Endodermal cell (in vitro differentiated cells): Measurements from ENCODE around the gene SRPX2. TPM values are rescaled to one million over a fixed set of nuclear protein-coding genes. Genes with fewer than 3 reads are reported as not detected.

Experiments used
- DNase-seq: peaks from one replicate; pipeline ENCODE4 v3.0.0-alpha.2; 2017
- H3K27ac ChIP-seq: 2 replicates; pipeline ENCODE4 v1.5.1; 2013; ENCODE audit warnings: mild to moderate bottlenecking, low read depth, low read length, moderate library complexity
- H3K27me3 ChIP-seq: 2 replicates; pipeline ENCODE4 v1.6.1; 2013; ENCODE audit warnings: mild to moderate bottlenecking, low read length, moderate library complexity; ENCODE audit not compliant: insufficient read depth, control insufficient read depth, poor library complexity, severe bottlenecking
- H3K36me3 ChIP-seq: 2 replicates; pipeline ENCODE4 v1.7.0; 2013; ENCODE audit warnings: mild to moderate bottlenecking, low read length, moderate library complexity; ENCODE audit not compliant: control insufficient read depth, insufficient read depth
- H3K4me1 ChIP-seq: one replicate; pipeline ENCODE4 v1.7.0; 2013; ENCODE audit warnings: low read length; ENCODE audit not compliant: control insufficient read depth, insufficient read depth
- H3K4me3 ChIP-seq: 2 replicates; pipeline ENCODE4 v1.5.1; 2013; ENCODE audit warnings: mild to moderate bottlenecking, low read length, moderate library complexity
- H3K9ac ChIP-seq: 2 replicates; pipeline ENCODE4 v1.6.1; 2013; ENCODE audit warnings: mild to moderate bottlenecking, low read length, moderate library complexity; ENCODE audit not compliant: poor library complexity, severe bottlenecking; ENCODE audit errors: extremely low read depth
- H3K9me3 ChIP-seq: 2 replicates; pipeline ENCODE4 v1.6.1; 2013; ENCODE audit warnings: mild to moderate bottlenecking, low read length, moderate library complexity; ENCODE audit not compliant: control insufficient read depth
- H3K27ac Mint-ChIP-seq: 2 replicates; pipeline ENCODE4 v1.8.0; 2020; ENCODE audit warnings: mixed read lengths
- H3K27me3 Mint-ChIP-seq: 2 replicates; pipeline ENCODE4 v1.8.0; 2021; ENCODE audit warnings: mild to moderate bottlenecking, mixed read lengths; ENCODE audit not compliant: insufficient read depth
- H3K36me3 Mint-ChIP-seq: 2 replicates; pipeline ENCODE4 v1.8.0; 2020; ENCODE audit warnings: low read depth, mixed read lengths
- H3K4me1 Mint-ChIP-seq: 2 replicates; pipeline ENCODE4 v1.8.0; 2020; ENCODE audit warnings: mixed read lengths
- H3K4me3 Mint-ChIP-seq: 2 replicates; pipeline ENCODE4 v1.8.0; 2020; ENCODE audit warnings: mild to moderate bottlenecking, moderate library complexity, mixed read lengths
- H3K9me3 Mint-ChIP-seq: 2 replicates; pipeline ENCODE4 v1.8.0; 2020; ENCODE audit warnings: mild to moderate bottlenecking, mixed read lengths
- WGBS, 2 experiments: methylation state at CpG; one replicate each; pipeline versions ENCODE4 v1.1.5 to v1.1.7; 2013; ENCODE audit warnings: missing lambda C conversion rate in 2 of 2, mixed read lengths in 1 of 2; ENCODE audit not compliant: insufficient coverage in 1 of 2, insufficient read length in 1 of 2; 5-methylcytosine and 5-hydroxymethylcytosine counted together
- total RNA-seq, 2 donors: library from RNA; stranded (reverse); fragmentation: NEBNext Ultra II Directional in 1 of 2; extraction: Animal tissue kit (Norgen Biotek cat#: 25700) in 1 of 2; gene quantifications; 2 replicates in 1 of 2; 3 replicates in 1 of 2; pipeline ENCODE4 v1.2.1, GENCODE V29; 2021
- TF ChIP-seq, protein P1 (sequence below): fragments of 200-600 bp; sonication (generic); conservative IDR thresholded peaks from 2 replicates; pipeline ENCODE4 v1.5.0; 2021; ENCODE audit warnings: antibody characterized with exemption, mild to moderate bottlenecking

Gene SRPX2
- total RNA-seq, 2 donors from 2014 or later, result 0.44 TPM; not detected in 1

DNA sequence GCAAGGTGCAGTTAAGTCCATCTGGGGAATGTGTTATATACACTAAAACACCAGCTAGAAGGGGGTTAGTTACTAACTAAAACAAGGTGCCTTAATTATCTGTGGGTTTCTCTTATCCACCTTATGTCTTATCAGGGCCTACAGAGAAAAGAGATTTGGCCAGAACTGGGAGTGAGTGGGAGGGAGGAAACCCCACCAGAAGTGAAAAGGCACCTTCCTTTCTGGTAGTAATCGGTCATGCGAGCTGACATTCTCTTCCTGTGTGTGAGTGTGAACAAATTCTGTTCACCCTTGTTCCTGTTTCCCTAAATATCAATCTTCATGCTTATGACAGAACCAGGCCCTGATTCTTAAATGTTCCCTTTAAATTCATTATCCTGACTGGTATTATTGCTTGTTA lies 43.5 kb downstream of the SRPX2 start:
- Mint-ChIP-seq H3K9me3 (peaks cover 17% of the 10 kb centered on the region), H3K27me3 (no peaks in the 10 kb centered on the region), H3K4me1 (peaks cover 8% of the 10 kb centered on the region)

DNA sequence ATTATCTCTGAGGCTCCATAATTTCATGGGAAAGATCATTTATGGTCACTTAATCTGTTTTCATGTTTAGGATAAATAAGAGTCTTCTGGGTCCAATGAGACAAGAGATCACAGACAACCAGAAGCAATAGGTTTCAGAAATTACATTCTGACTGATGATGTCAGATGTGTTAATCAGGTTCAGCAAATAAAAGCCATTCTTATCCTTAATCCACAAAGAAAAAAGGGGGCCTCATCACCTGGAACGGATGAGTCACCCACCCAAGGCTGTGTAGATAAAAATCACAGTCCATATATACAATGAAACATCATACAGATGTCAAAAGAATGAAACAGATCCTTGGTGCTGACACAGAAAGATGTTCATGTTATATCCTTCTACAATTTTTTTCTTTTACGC lies 51.3 kb downstream of the SRPX2 start:
- no peak for DNase-seq
- Histone ChIP-seq H3K4me3 (no peak overlapping the region), H3K27ac (no peak overlapping the region), H3K4me1 (no peaks in the 10 kb centered on the region), H3K9ac (no peak overlapping the region), H3K27me3 (no peaks in the 10 kb centered on the region), H3K36me3 (no peaks in the 10 kb centered on the region), H3K9me3 (no peaks in the 10 kb centered on the region)
- H3K27ac Mint-ChIP-seq, result no peak overlapping the region
- 60 to 100% methylated on average over 1 to 2 of the region's 2 CpGs for WGBS, 2 experiments
- H3K4me1 Mint-ChIP-seq, result peaks cover 3% of the 10 kb centered on the region
- TF ChIP-seq, protein P1, sequence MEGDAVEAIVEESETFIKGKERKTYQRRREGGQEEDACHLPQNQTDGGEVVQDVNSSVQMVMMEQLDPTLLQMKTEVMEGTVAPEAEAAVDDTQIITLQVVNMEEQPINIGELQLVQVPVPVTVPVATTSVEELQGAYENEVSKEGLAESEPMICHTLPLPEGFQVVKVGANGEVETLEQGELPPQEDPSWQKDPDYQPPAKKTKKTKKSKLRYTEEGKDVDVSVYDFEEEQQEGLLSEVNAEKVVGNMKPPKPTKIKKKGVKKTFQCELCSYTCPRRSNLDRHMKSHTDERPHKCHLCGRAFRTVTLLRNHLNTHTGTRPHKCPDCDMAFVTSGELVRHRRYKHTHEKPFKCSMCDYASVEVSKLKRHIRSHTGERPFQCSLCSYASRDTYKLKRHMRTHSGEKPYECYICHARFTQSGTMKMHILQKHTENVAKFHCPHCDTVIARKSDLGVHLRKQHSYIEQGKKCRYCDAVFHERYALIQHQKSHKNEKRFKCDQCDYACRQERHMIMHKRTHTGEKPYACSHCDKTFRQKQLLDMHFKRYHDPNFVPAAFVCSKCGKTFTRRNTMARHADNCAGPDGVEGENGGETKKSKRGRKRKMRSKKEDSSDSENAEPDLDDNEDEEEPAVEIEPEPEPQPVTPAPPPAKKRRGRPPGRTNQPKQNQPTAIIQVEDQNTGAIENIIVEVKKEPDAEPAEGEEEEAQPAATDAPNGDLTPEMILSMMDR, result no peak
- no peaks in the 10 kb centered on the region for H3K27me3 Mint-ChIP-seq
- no peak overlapping the region for H3K4me3 Mint-ChIP-seq
- peaks cover 34% of the 10 kb centered on the region for H3K9me3 Mint-ChIP-seq
- no peaks in the 10 kb centered on the region for H3K36me3 Mint-ChIP-seq

More for the DNA sequence above, 43.5 kb downstream of the SRPX2 start:
- WGBS, 2 experiments, result no CpG with 5 or more reads among the region's 2 CpGs
- no peaks in the 10 kb centered on the region for H3K4me1 ChIP-seq
- no peaks in the 10 kb centered on the region for H3K36me3 ChIP-seq
- Mint-ChIP-seq H3K4me3 (no peak overlapping the region), H3K27ac (no peak overlapping the region), H3K36me3 (no peaks in the 10 kb centered on the region)
- no peak overlapping the region for H3K9ac ChIP-seq
- DNase-seq, result no peak
- TF ChIP-seq, protein P1, result no peak
- no peaks in the 10 kb centered on the region for H3K9me3 ChIP-seq
- no peak overlapping the region for H3K27ac ChIP-seq
- no peaks in the 10 kb centered on the region for H3K27me3 ChIP-seq
- no peak overlapping the region for H3K4me3 ChIP-seq

DNA sequence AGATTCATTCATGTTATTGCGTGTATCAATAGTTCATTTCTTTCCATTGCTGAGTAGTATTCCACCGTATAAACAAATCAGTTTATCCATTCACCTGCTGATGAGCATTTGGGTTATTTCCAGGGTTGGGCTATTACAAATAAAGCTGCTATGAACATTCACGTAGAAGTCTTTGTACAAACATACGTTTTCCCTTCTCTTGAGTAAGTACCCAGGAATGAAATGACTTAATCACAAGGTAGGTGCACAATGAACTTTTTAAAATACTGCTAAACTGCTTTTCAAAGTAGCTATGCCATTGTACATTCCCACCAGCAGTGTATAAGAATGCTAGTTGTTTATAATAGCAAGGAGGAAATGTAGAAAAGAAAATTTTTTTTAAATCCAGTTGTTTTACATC lies 52.0 kb downstream of the SRPX2 start:
- no peaks in the 10 kb centered on the region for H3K27me3 Mint-ChIP-seq
- Histone ChIP-seq H3K9ac (no peak overlapping the region), H3K4me3 (no peak overlapping the region), H3K36me3 (no peaks in the 10 kb centered on the region), H3K27me3 (no peaks in the 10 kb centered on the region), H3K27ac (no peak overlapping the region), H3K4me1 (no peaks in the 10 kb centered on the region), H3K9me3 (no peaks in the 10 kb centered on the region)
- H3K36me3 Mint-ChIP-seq, result no peaks in the 10 kb centered on the region
- peaks cover 3% of the 10 kb centered on the region for H3K4me1 Mint-ChIP-seq
- H3K4me3 Mint-ChIP-seq, result no peak overlapping the region
- no peak for DNase-seq
- TF ChIP-seq, protein P1, result no peak
- H3K9me3 Mint-ChIP-seq, result peaks cover 36% of the 10 kb centered on the region
- H3K27ac Mint-ChIP-seq, result no peak overlapping the region
- WGBS, 2 experiments, result 86 to 94% methylated on average over 3 to 4 of the region's 4 CpGs
